Measurements from ENCODE around the gene ANKRD49. TPM values are rescaled to one million over a fixed set of nuclear protein-coding genes. Genes with fewer than 3 reads are reported as not detected.
"Not testable (repeated sequence)": the region's sequence is repeated elsewhere in the genome, so short reads cannot be mapped to it uniquely, and the experiment has no call there.

ANKRD49 gene
- total and polyA plus RNA-seq, 4 donors = 10.4 to 22.6 (median 15.5) TPM

DNA sequence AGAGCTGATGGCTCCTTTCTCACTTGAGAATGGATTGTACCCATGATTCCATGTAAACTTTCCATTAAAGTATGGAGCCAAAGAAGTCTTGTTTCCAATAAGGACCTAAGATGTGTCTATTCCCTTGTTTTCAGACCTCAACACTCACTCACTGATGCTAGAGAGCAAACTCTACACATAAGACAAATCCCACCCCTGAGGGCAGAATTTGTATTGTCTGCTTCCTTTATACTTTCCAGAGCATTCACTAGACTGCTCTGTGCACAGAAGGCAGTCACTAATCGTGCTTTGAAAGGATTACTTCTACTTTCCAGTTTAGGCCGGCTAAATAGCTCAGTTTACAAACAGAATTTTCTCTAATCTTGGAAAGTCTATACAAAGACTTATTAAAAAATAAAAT, 6.4 kb downstream of the ANKRD49 start:
- H3K27ac ChIP-seq (ENCODE audit: low read depth in 1 of 2, low read length in 1 of 2) = no peak overlapping the region
- WGBS, 2 donors = 91 to 96% methylated on average over 2 of the region's 2 CpGs
- peaks cover 9 to 22% (median 20%) of the 10 kb centered on the region in 4 donors for H3K36me3 ChIP-seq (ENCODE audit: control insufficient read depth in 4 of 4, insufficient read depth in 4 of 4, low read length in 4 of 4)

GRCh38 chr11:94501522-94501921, 7.7 kb downstream of the ANKRD49 start:
- TF ChIP-seq, protein P1, sequence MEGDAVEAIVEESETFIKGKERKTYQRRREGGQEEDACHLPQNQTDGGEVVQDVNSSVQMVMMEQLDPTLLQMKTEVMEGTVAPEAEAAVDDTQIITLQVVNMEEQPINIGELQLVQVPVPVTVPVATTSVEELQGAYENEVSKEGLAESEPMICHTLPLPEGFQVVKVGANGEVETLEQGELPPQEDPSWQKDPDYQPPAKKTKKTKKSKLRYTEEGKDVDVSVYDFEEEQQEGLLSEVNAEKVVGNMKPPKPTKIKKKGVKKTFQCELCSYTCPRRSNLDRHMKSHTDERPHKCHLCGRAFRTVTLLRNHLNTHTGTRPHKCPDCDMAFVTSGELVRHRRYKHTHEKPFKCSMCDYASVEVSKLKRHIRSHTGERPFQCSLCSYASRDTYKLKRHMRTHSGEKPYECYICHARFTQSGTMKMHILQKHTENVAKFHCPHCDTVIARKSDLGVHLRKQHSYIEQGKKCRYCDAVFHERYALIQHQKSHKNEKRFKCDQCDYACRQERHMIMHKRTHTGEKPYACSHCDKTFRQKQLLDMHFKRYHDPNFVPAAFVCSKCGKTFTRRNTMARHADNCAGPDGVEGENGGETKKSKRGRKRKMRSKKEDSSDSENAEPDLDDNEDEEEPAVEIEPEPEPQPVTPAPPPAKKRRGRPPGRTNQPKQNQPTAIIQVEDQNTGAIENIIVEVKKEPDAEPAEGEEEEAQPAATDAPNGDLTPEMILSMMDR (IDR thresholded peaks at IDR 0.05; ENCODE audit: control extremely low read depth, extremely low read depth) = no peak
- 81 to 86% methylated on average over 2 of the region's 2 CpGs for WGBS, 2 donors
- DNase-seq (no peak), ATAC-seq (ENCODE audit: insufficient read depth, low FRiP score) (no peak)
- Histone ChIP-seq H3K27me3 (ENCODE audit: control insufficient read depth in 3 of 3, insufficient read depth in 3 of 3, low read length in 2 of 3) (no peaks in the 10 kb centered on the region), H3K4me1 (ENCODE audit: control insufficient read depth in 5 of 5, insufficient read depth in 5 of 5, low read length in 5 of 5) (no peaks in the 10 kb centered on the region), H3K27ac (ENCODE audit: low read depth in 1 of 2, low read length in 1 of 2) (no peak overlapping the region), H3K9me3 (ENCODE audit: control insufficient read depth in 4 of 4, insufficient read depth in 3 of 4, low read length in 3 of 4) (no peaks in the 10 kb centered on the region), H3K4me3 (no peak overlapping the region), H3K9ac (ENCODE audit: insufficient read depth in 1 of 2, low read length in 2 of 2) (no peak overlapping the region), H3K36me3 (ENCODE audit: control insufficient read depth in 4 of 4, insufficient read depth in 4 of 4, low read length in 4 of 4) (peaks cover 9 to 22% (median 20%) of the 10 kb centered on the region in 4 donors)

More for the DNA sequence above, 6.4 kb downstream of the ANKRD49 start:
- ATAC-seq (ENCODE audit: insufficient read depth, low FRiP score) (no peak), DNase-seq (no peak)
- Histone ChIP-seq H3K27me3 (ENCODE audit: control insufficient read depth in 3 of 3, insufficient read depth in 3 of 3, low read length in 2 of 3) (no peaks in the 10 kb centered on the region), H3K9ac (ENCODE audit: insufficient read depth in 1 of 2, low read length in 2 of 2) (no peak overlapping the region), H3K9me3 (ENCODE audit: control insufficient read depth in 4 of 4, insufficient read depth in 3 of 4, low read length in 3 of 4) (no peaks in the 10 kb centered on the region), H3K4me1 (ENCODE audit: control insufficient read depth in 5 of 5, insufficient read depth in 5 of 5, low read length in 5 of 5) (no peaks in the 10 kb centered on the region), H3K4me3 (no peak overlapping the region)
- TF ChIP-seq, protein P1 (IDR thresholded peaks at IDR 0.05; ENCODE audit: control extremely low read depth, extremely low read depth) = no peak

- Histone ChIP-seq H3K27ac (ENCODE audit: low read depth in 1 of 2, low read length in 1 of 2) (no peak overlapping the region), H3K4me1 (ENCODE audit: control insufficient read depth in 5 of 5, insufficient read depth in 5 of 5, low read length in 5 of 5) (no peaks in the 10 kb centered on the region), H3K27me3 (ENCODE audit: control insufficient read depth in 3 of 3, insufficient read depth in 3 of 3, low read length in 2 of 3) (no peaks in the 10 kb centered on the region), H3K4me3 (no peak overlapping the region), H3K9ac (ENCODE audit: insufficient read depth in 1 of 2, low read length in 2 of 2) (no peak overlapping the region), H3K9me3 (ENCODE audit: control insufficient read depth in 4 of 4, insufficient read depth in 3 of 4, low read length in 3 of 4) (no peaks in the 10 kb centered on the region), H3K36me3 (ENCODE audit: control insufficient read depth in 4 of 4, insufficient read depth in 4 of 4, low read length in 4 of 4) (peaks cover 2 to 8% (median 6%) of the 10 kb centered on the region in 4 donors)
- DNase-seq (peak in 2 of 3 donors; percentile 67), ATAC-seq (ENCODE audit: insufficient read depth, low FRiP score) (no peak)
- 12 to 24% methylated on average over 3 of the region's 3 CpGs for WGBS, 2 donors
- TF ChIP-seq, protein P1 (IDR thresholded peaks at IDR 0.05; ENCODE audit: control extremely low read depth, extremely low read depth) = peak; percentile 42
These were observed 11.0 kb downstream of the ANKRD49 start for GRCh38 chr11:94504689-94505293.

GRCh38 chr11:94506513-94506912, 12.7 kb downstream of the ANKRD49 start:
- H3K4me1 ChIP-seq (ENCODE audit: control insufficient read depth in 5 of 5, insufficient read depth in 5 of 5, low read length in 5 of 5); H3K9ac ChIP-seq (ENCODE audit: insufficient read depth in 1 of 2, low read length in 2 of 2); ATAC-seq (ENCODE audit: insufficient read depth, low FRiP score); H3K27me3 ChIP-seq (ENCODE audit: control insufficient read depth in 3 of 3, insufficient read depth in 3 of 3, low read length in 2 of 3); H3K4me3 ChIP-seq; H3K36me3 ChIP-seq (ENCODE audit: control insufficient read depth in 4 of 4, insufficient read depth in 4 of 4, low read length in 4 of 4); H3K9me3 ChIP-seq (ENCODE audit: control insufficient read depth in 4 of 4, insufficient read depth in 3 of 4, low read length in 3 of 4); DNase-seq; H3K27ac ChIP-seq (ENCODE audit: low read depth in 1 of 2, low read length in 1 of 2): not testable (repeated sequence)
- 90 to 97% methylated on average over 5 of the region's 5 CpGs for whole genome bisulfite sequencing, 2 donors

Measured in lung (tissue), 12 donors.